Measurements from ENCODE around the gene G6PD. TPM values are rescaled to one million over a fixed set of nuclear protein-coding genes. Genes with fewer than 3 reads are reported as not detected.

G6PD gene
- total and polyA plus RNA-seq, 9 donors = 18.0 to 115 (median 50.9) TPM

DNA sequence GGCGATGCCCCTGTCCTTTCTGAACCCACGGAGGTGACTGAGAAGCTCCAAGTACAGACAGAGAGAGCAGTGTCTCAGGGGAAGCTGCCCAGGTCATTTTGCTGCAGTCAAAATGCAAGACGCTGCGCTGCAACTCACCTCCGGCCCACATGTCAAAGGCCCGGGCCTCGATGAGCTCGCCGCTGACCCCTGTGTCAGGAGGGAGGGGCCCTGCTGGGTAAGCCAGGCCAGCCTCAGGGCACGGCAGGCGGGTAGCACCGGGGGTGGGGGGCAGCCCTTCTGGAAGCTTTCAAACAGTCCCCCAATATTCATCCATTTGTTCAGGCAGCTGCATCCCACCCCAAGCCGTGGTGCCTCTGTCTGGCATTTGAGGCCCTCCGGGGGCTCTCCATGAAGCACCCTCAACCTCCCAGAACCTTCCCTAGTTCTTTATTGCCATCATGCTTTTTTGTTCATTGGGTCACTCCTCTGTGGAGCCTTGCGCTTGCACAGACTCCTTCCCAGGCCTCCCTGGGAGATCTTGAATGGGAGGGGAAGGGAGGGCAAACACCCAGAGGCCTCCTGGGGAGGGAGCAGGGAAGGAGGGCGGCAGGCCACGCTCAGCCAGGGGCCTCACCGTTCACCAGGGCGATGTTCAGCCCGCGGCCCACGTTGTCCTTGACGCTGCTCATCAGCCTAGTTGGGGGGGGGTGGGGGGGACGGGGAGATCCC, 38.8 kb downstream of the G6PD start:
- TF ChIP-seq EP300 (IDR thresholded peaks at IDR 0.05) = no peak
- no peak for TF ChIP-seq POLR2A (IDR thresholded peaks at IDR 0.05)
- TF ChIP-seq, protein P1, sequence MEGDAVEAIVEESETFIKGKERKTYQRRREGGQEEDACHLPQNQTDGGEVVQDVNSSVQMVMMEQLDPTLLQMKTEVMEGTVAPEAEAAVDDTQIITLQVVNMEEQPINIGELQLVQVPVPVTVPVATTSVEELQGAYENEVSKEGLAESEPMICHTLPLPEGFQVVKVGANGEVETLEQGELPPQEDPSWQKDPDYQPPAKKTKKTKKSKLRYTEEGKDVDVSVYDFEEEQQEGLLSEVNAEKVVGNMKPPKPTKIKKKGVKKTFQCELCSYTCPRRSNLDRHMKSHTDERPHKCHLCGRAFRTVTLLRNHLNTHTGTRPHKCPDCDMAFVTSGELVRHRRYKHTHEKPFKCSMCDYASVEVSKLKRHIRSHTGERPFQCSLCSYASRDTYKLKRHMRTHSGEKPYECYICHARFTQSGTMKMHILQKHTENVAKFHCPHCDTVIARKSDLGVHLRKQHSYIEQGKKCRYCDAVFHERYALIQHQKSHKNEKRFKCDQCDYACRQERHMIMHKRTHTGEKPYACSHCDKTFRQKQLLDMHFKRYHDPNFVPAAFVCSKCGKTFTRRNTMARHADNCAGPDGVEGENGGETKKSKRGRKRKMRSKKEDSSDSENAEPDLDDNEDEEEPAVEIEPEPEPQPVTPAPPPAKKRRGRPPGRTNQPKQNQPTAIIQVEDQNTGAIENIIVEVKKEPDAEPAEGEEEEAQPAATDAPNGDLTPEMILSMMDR (IDR thresholded peaks at IDR 0.05) = no peak
- Histone ChIP-seq H3K4me1 (ENCODE audit: insufficient read depth) (no peaks in the 10 kb centered on the region), H3K36me3 (no peaks in the 10 kb centered on the region), H3K27ac (no peak overlapping the region), H3K9me3 (no peaks in the 10 kb centered on the region), H3K27me3 (no peaks in the 10 kb centered on the region), H3K4me3 (no peak overlapping the region)
- DNase-seq = no peak
- intact Hi-C loops (cut with DNase I) = no loop called here
- WGBS, 3 donors = 73 to 74% (median 73%) methylated on average over 23 to 24 of the region's 24 CpGs

DNA sequence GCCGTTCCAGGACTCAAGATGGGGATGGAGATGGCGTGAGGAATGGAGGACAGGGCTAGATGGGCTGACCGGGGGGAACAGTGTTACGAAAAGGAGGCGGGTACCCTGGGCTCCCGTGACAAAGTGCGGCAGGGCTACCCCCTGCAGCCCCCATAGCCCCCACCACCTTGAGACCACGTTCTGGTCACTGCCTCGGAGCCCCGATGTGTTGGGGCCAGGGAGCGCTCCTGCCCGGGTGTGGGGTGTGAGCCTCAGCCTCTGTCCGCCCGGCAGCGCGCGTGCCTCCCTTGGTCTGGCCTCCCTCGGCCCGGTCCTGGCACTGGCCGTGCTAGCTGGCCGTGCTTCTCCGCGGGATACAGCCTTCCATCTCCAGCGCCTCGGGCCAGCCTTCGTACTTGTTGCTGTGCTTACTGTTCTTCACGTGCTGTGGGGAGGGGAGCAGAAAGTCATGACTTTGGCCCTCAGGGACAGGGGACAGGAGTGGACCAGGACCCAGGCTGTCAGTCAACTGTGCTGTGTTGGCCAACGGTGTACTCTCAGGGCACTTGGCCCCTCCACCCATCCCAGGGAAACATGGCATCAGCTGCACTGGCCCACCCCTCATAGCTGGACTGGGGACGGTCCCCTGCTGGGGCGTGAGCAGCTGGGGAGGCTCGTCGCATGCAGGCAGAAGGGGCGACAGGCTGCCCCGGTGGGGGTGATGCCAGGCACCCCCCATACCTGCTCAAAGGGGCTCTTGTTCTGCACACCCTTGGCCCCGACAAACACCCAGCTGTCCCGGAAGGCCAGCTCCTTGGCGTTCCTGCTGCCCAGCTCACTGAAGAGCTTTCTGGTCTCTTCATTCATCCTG, 39.9 kb downstream of the G6PD start:
- TF ChIP-seq POLR2A (IDR thresholded peaks at IDR 0.05) = no peak
- TF ChIP-seq, protein P1 (IDR thresholded peaks at IDR 0.05) = no peak
- TF ChIP-seq EP300 (IDR thresholded peaks at IDR 0.05) = no peak
- intact Hi-C loops (cut with DNase I) = no loop called here
- H3K27me3 ChIP-seq = no peaks in the 10 kb centered on the region
- no peaks in the 10 kb centered on the region for H3K9me3 ChIP-seq
- H3K27ac ChIP-seq = no peak overlapping the region
- H3K36me3 ChIP-seq = no peaks in the 10 kb centered on the region
- no peak for DNase-seq
- no peaks in the 10 kb centered on the region for H3K4me1 ChIP-seq (ENCODE audit: insufficient read depth)
- no peak overlapping the region for H3K4me3 ChIP-seq
- 87 to 92% (median 87%) methylated on average over 37 of the region's 37 CpGs for WGBS, 3 donors

DNA sequence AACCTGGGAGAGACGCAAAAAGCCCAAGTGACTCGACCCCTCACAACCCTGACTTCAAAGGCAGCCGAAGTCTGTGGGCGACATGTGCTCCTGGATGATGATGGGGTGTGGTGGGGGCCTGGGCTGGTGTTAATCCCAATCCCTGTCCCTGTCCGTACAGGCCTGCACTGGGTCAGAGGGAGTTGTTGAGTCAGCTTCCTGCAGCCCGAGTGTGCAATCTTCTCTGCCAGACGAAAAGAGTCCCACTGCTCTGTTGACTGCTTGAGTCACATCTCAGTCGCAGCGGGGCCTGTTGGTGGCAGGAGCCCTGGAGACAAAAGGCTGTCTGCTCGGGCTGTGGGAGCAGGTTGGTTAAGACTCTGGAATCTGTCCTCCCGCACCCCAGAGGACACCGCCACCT, 40.9 kb downstream of the G6PD start:
- no peaks in the 10 kb centered on the region for H3K4me1 ChIP-seq (ENCODE audit: insufficient read depth)
- H3K9me3 ChIP-seq = no peaks in the 10 kb centered on the region
- H3K4me3 ChIP-seq = no peak overlapping the region
- no peak for DNase-seq
- intact Hi-C loops (cut with DNase I) = no loop called here
- TF ChIP-seq EP300 (IDR thresholded peaks at IDR 0.05) (no peak), POLR2A (IDR thresholded peaks at IDR 0.05) (no peak)
- TF ChIP-seq, protein P1 (IDR thresholded peaks at IDR 0.05) = no peak
- no peak overlapping the region for H3K27ac ChIP-seq
- 73 to 87% (median 80%) methylated on average over 12 of the region's 12 CpGs for WGBS, 3 donors
- H3K27me3 ChIP-seq = no peaks in the 10 kb centered on the region
- no peaks in the 10 kb centered on the region for H3K36me3 ChIP-seq

DNA sequence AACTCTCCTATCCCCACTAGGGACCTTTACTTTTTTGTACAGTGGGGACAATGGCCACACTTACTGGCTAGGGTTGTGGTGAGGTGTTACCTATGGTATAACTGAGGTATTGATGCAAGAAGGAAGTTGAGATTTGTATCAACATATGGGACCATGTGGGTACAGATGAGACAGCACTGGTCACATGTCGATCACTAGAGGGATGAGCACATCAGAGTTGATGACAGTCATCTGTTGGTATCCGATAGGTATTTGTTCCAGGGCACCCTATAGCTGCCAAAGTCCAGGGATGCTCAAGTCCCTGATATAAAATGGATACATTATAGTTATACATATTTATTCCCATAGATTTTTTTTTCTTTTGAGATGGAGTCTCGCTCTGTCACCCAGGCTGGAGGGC, 43.7 kb downstream of the G6PD start:
- DNase-seq = no peak
- Histone ChIP-seq H3K4me3 (no peak overlapping the region), H3K27ac (no peak overlapping the region), H3K9me3 (no peaks in the 10 kb centered on the region), H3K36me3 (no peaks in the 10 kb centered on the region), H3K27me3 (no peaks in the 10 kb centered on the region), H3K4me1 (ENCODE audit: insufficient read depth) (no peaks in the 10 kb centered on the region)
- TF ChIP-seq POLR2A (IDR thresholded peaks at IDR 0.05) (no peak), EP300 (IDR thresholded peaks at IDR 0.05) (no peak)
- TF ChIP-seq, protein P1 (IDR thresholded peaks at IDR 0.05) = no peak
- intact Hi-C loops (cut with DNase I) = no loop called here
- WGBS, 3 donors = 81 to 85% (median 81%) methylated on average over 3 of the region's 3 CpGs
